Forelimb muscle (tissue), 1 donor: ENCODE results near the gene SOS1. TPM values are rescaled to one million over a fixed set of nuclear protein-coding genes. Genes with fewer than 3 reads are reported as not detected.
"Not testable (repeated sequence)": the region's sequence is repeated elsewhere in the genome, so short reads cannot be mapped to it uniquely, and the experiment has no call there.

Source experiments
- DNase-seq: peaks from one replicate; pipeline ENCODE4 v3.0.0-alpha.2; 2013; ENCODE audit warnings: low read depth
- polyA plus RNA-seq: library from polyadenylated mRNA; unstranded; fragments of 120-200 nt; gene quantifications from one replicate; pipeline ENCODE4 v1.2.1, GENCODE V29; 2013; ENCODE audit not compliant: insufficient read length

The SOS1 gene
- polyA plus RNA-seq, 1 donor, result 29.7 TPM

DNA sequence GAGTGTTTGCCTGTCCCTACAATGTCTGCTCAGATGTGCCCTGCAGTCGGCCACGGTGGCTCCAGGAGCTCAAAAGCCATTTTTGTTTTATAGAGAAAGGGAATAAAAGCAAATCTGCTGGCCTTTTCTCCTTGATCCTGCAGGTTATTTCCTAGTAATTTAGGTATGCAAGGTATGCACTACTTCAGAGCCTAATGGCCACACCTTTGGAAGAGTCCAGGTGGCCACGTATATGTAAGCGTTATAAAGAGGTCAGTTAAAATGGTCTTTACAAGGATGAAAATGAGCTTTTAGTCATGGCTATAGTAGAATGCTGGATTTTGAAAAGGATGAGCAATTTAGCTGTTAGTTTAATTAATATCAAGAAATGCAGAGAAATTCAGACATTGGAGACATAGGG is 149.5 kb downstream of the SOS1 start:
- no peak for DNase-seq

- no peak for DNase-seq
Observed at GRCh38 chr2:38968021-38968420, 152.8 kb downstream of the SOS1 start.

GRCh38 chr2:38966678-38967077 is 154.2 kb downstream of the SOS1 start:
- DNase-seq, result no peak

DNA sequence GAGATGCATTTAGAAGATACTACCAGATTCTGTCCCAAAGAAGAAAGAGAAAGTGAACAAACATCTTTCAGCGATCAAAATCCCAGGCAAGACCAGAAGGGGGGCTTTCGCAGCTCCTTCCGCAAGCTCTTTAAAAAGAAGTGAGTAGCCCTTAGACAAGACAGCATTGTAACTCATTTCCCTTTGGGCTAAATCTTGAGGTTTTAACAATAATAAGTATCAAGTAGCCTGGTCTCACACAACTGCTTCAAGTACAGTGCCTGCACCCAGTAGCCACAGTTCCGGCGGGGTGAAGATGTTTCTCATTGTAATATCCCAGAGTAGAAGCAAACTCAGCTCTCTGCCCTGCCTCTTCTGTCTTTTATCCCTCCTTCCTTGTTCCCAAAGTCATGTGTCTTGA is 154.8 kb downstream of the SOS1 start:
- no peak for DNase-seq

GRCh38 chr2:38960609-38961320 is 160.1 kb downstream of the SOS1 start:
- no peak for DNase-seq

GRCh38 chr2:38959938-38960608 is 160.8 kb downstream of the SOS1 start:
- DNase-seq, result peak; percentile 67

GRCh38 chr2:38959466-38959865 is 161.4 kb downstream of the SOS1 start:
- DNase-seq, result no peak

- DNase-seq, result no peak
Observed at GRCh38 chr2:38957972-38958371, 162.9 kb downstream of the SOS1 start.

GRCh38 chr2:38951766-38952165 is 169.1 kb downstream of the SOS1 start:
- DNase-seq, result no peak

GRCh38 chr2:38948995-38949394 is 171.9 kb downstream of the SOS1 start:
- no peak for DNase-seq

GRCh38 chr2:38948387-38948882 is 172.4 kb downstream of the SOS1 start:
- DNase-seq, result no peak

DNA sequence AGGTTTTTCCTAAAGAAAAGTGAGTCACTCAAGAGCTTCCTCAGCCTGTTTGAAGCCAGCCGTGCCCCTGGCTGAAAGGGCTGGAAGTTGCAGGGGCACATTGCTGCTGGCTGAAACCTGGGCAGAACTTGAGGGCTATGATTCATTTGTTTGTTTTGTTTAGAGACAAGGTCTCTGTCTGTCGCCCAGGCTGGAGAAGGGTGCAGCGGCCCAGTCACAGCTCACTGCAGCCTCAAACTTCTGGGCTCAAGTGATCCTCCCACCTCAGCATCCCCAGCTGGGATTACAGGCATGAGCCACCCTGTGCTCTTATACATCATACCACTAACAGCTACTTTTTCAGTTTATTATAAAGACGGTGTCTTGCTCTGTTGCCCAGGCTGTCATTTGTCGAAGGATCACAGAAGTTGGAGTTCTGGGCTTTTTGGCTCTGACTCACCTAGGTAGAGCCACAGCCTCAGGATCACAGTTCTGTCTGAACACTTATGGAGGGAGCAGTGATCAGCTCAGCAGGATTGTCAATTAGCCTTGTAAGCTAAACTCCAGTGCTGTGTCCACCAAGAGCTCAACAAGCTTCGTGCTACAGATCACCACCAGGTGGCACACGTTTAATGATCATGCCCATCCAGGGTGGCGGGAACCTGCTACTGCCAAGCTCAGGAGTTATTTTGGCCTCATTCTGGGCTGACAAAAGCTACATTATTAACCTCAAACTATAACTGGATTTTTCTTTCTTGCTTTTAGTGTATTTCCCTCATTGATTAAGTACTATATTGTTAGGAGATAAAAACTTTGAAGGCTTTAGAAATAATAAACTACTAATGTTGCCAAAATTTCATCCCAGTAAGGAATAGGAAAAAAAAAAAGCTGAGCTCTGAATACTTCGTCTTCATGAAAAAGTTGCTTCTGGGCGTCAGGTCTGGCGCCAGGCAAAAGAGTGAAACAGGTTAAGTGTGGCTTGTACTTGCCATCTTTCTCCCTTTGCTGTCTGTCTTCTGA is 173.3 kb downstream of the SOS1 start:
- no peak for DNase-seq

DNA sequence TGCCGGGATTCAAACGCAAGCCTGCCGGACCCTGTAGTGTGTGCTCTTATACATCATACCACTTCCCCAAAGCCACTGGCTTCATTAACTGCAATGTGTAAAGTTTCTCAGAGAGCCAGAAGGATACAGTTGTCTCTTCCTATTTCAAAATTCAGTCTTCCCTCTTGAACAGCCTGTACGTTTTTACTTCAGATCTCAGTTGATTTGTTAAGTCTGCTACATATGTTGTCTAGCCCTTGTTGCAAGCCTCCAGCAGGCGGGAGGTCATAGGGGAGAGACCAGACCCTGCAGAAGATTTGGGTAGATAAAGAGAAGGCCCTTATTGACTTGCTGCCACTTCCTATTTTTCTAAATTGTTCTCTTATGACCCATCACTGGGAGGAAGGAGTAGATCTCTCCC is 174.9 kb downstream of the SOS1 start:
- no peak for DNase-seq

GRCh38 chr2:38945372-38945771 is 175.5 kb downstream of the SOS1 start:
- no peak for DNase-seq

GRCh38 chr2:38943784-38944183 is 177.1 kb downstream of the SOS1 start:
- DNase-seq, result no peak

DNA sequence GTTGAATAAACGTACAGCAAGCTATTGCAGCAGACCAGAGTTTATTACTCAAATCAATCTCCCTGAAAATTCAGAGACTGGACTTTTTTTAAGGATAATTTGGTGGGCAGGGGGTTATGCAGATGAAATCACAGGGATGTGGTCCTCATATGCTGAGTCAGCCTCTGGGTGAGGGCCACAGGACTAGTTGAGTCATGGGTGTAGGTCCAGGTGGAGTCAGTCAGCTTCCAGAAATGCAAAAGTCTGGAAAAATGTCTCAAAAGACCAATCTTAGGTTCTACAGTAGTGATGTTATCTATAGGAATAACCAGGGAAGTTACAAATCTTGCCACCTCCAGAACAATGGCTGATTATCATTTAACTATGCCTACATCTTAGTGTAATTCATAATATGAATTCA is 180.1 kb downstream of the SOS1 start:
- no peak for DNase-seq

DNA sequence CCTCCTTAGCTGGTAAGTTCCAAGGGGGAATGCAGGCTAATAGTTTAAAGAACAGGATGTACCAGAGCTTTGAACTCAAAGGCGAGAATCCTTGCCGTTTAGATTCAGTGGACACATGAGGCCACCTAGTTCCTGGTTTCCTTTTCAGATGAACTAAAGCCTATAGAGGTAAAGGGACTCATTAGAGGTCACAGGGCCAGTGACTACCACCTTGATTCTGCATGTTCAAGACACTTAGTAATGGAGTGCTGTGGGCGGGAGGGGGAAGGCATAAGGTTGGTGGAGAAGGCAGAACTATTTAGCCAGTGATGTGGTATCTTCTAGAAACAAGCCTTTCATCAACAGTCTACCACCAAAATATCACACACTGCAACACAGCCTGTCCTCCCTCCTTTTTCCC is 183.3 kb downstream of the SOS1 start:
- no peak for DNase-seq

DNA sequence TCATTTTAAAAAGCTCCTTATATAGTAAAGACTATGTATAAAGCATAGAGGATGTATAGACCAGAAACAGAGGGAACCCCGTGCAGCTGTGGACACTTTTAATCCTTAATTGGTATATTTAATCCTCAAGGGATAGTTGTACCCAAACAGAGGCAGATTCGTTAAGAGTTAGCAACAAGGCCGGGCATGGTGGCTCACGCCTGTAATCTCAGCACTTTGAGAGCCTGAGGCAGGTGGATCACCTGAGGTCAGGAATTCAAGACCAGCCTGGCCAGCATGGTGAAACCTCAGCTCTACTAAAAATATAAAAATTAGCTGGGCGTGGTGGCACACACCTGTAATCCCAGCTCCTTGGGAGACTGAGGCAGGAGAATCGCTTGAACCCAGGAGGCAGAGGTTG is 184.3 kb downstream of the SOS1 start:
- not testable (repeated sequence) for DNase-seq

DNA sequence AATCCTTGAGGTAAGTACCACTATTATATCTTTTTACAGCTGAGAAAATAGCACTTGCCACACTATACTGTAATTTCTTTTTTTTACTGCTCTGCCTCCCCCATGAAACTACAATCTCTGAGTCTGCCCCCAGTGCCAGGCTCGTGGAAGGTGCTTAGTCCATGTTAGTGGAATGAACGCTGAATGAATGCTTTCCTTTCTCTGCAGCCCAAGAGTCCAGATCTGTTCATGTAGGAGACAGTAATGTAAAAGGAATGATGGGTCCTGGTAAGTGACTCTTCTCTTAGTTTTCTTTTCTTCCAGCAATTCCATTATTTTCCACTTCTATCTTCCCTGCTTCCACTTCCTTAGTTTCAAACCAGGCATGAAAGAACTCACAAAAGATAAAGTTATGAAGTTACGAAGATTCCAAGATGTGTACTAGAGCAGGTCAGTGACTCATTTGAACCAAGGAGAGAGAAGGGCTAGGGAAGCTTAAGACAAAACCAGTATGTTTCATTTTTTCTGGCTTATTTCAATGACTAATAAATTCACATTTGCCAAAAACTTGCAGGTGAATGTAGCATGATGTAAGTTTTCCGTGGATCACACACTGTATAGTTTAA is 185.2 kb downstream of the SOS1 start:
- no peak for DNase-seq

DNA sequence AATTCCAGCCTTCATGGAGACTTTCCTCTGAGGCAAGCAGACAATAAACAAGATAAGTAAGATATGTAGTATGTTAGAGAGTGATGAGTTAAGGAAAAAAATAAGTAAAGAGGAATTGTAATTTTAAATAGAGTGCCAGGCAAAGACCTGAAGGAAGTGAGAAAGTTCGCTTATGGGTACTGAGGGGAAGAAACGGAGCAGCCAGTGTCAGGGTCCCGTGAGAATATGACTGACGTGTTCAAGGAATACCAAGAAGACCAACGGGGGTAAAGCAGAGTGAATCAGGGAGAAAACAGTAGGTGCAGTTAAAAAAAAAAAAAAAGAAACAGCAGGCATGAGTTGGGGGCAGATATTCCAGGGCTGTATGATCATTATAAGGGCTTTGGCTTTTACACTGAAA is 186.1 kb downstream of the SOS1 start:
- DNase-seq, result no peak

DNA sequence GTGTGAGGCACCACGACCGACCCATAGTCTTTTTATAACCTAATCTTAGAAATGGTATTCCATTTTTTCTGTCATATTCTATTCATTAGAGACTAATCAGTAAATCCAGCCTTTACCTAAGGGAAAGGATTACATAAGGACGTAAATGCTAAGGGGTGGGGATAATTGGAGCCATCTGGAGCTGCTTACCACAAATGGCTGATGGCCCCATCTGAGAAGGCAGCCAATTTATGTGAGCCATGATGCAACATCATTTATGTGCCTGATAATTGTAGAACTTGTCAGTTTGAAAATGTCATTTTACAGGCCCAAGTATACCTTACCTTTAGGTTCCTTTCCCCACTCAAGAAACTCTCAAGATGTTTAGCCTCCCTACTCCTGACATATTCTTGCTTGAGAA is 187.2 kb downstream of the SOS1 start:
- DNase-seq, result no peak

GRCh38 chr2:38932586-38932985 is 188.3 kb downstream of the SOS1 start:
- no peak for DNase-seq
